HCT116 (cell line): ENCODE results near the gene DNAAF1. TPM values are rescaled to one million over a fixed set of nuclear protein-coding genes. Genes with fewer than 3 reads are reported as not detected.

ENCODE experiments used
- ATAC-seq: fragments of 200-7000 bp; cut with Tn5 transposase; 2 replicates; pipeline ENCODE4 v1.9.1; 2020; ENCODE audit warnings: mild to moderate bottlenecking, moderate library complexity
- BruUV-seq: library from RNA; stranded (reverse); fragments of 400-500 nt; replicated peaks from 2 replicates; lab custom pipeline; 2021; lab: Mats Ljungman, UMichigan
- CTCF ChIA-PET: fragments of 300-600 bp; sonication (Branson Sonifier 250); formaldehyde crosslinking; loops from one replicate; lab custom pipeline; 2021; ENCODE audit warnings: antibody characterized with exemption; lab: Charles Lee
- POLR2A ChIA-PET: fragments of 300-600, 350-600 bp; sonication (Branson Sonifier 250); formaldehyde crosslinking; loops from one replicate; lab custom pipeline; 2021; ENCODE audit warnings: antibody characterized with exemption; lab: Charles Lee
- RAD21 ChIA-PET, 2 experiments: fragments of 300-600 bp; sonication (Branson Sonifier 250); formaldehyde crosslinking; loops; one replicate each; lab custom pipeline; 2023; ENCODE audit warnings: low total read pairs in 2 of 2; ENCODE audit not compliant: uncharacterized antibody in 2 of 2, unreplicated experiment in 2 of 2, low non-redundant PET in 1 of 2; lab: Charles Lee
- DNase-seq: peaks from one replicate; pipeline ENCODE4 v3.0.0-alpha.2; 2010; ENCODE audit warnings: low read depth, low spot score
- H2AFZ ChIP-seq: fragments of 200-600 bp; shearing (Covaris generic), sonication (generic); 2 replicates; pipeline ENCODE4 v1.6.1; 2017; ENCODE audit warnings: low read depth, mixed run types, mixed read lengths, antibody characterized with exemption, low read length; ENCODE audit not compliant: poor library complexity, severe bottlenecking
- H3K27ac ChIP-seq: 2 replicates; pipeline ENCODE4 v1.5.1; 2012; ENCODE audit warnings: low read depth, low read length
- H3K27me3 ChIP-seq: fragments of 200-600 bp; sonication (generic); 2 replicates; pipeline ENCODE4 v1.6.1; 2016; ENCODE audit warnings: mixed run types, low read length, mixed read lengths; ENCODE audit not compliant: insufficient read depth
- H3K36me3 ChIP-seq, 2 experiments: fragments of 200-500 bp in 1 of 2; fragments of 200-600 bp in 1 of 2; sonication (Bioruptor generic) in 1 of 2; sonication (generic) in 1 of 2; 2 replicates each; pipeline versions ENCODE4 v1.5.1 to v1.6.1; 2014 to 2016; ENCODE audit warnings: low read length in 2 of 2, inconsistent platforms in 1 of 2, mixed read lengths in 1 of 2, mixed run types in 1 of 2; ENCODE audit not compliant: insufficient read depth in 2 of 2, control insufficient read depth in 1 of 2
- H3K4me1 ChIP-seq, 2 experiments: fragments of 200-600 bp in 1 of 2; sonication (generic) in 1 of 2; 2 replicates each; pipeline versions ENCODE4 v1.5.1 to v1.6.1; 2012 to 2017; ENCODE audit warnings: low read length in 2 of 2, inconsistent platforms in 1 of 2, mild to moderate bottlenecking in 1 of 2, mixed read lengths in 1 of 2, mixed run types in 1 of 2, moderate library complexity in 1 of 2; ENCODE audit not compliant: insufficient read depth in 2 of 2, control insufficient read depth in 1 of 2
- H3K4me2 ChIP-seq: fragments of 200-600 bp; sonication (generic); 2 replicates; pipeline ENCODE4 v1.6.1; 2017; ENCODE audit warnings: mixed run types, low read length, mixed read lengths
- H3K4me3 ChIP-seq, 2 experiments: fragments of 200-600 bp in 1 of 2; sonication (generic) in 1 of 2; replicated peaks in 1 of 2; 2 replicates each; pipeline ENCODE4 v1.5.1; 2011 to 2016; ENCODE audit warnings: low read length in 2 of 2, control low read depth in 1 of 2, low read depth in 1 of 2, mild to moderate bottlenecking in 1 of 2, mixed read lengths in 1 of 2, mixed run types in 1 of 2
- H3K79me2 ChIP-seq: fragments of 200-600 bp; sonication (generic); 2 replicates; pipeline ENCODE4 v1.6.1; 2017; ENCODE audit warnings: mild to moderate bottlenecking, mixed run types, low read length, moderate library complexity, mixed read lengths; ENCODE audit not compliant: insufficient read depth
- H3K9ac ChIP-seq: fragments of 200-600 bp; sonication (generic); 2 replicates; pipeline ENCODE4 v1.6.1; 2016; ENCODE audit warnings: low read length, mixed read lengths
- H3K9me2 ChIP-seq: fragments of 200-600 bp; sonication (generic), shearing (Covaris generic); 2 replicates; pipeline ENCODE4 v1.6.1; 2017; ENCODE audit warnings: mixed run types, mild to moderate bottlenecking, moderate library complexity; ENCODE audit not compliant: insufficient read depth
- H3K9me3 ChIP-seq, 2 experiments: fragments of 200-500 bp in 1 of 2; fragments of 200-600 bp in 1 of 2; sonication (Bioruptor generic) in 1 of 2; sonication (generic) in 1 of 2; 2 replicates each; pipeline ENCODE4 v1.6.1; 2014 to 2017; ENCODE audit warnings: low read length in 2 of 2, mixed read lengths in 2 of 2, inconsistent platforms in 1 of 2, low read depth in 1 of 2, mild to moderate bottlenecking in 1 of 2, mixed run types in 1 of 2, moderate library complexity in 1 of 2; ENCODE audit not compliant: control insufficient read depth in 1 of 2, insufficient read depth in 1 of 2
- H4K20me1 ChIP-seq: fragments of 200-600 bp; sonication (generic), shearing (Covaris generic); 2 replicates; pipeline ENCODE4 v1.6.1; 2017; ENCODE audit warnings: mixed run types, mild to moderate bottlenecking, moderate library complexity; ENCODE audit not compliant: insufficient read depth
- CBX3 ChIP-seq: IDR thresholded peaks from 2 replicates; pipeline ENCODE4 v1.6.1; 2012; ENCODE audit warnings: low read depth
- CTCF ChIP-seq, 3 experiments: fragments of 200-600 bp in 1 of 3; sonication (generic) in 1 of 3; IDR thresholded peaks in 2 of 3; conservative IDR thresholded peaks in 1 of 3; 2 replicates each; pipeline ENCODE4 v1.5.1; 2012 to 2017; ENCODE audit warnings: low read depth in 2 of 3, low read length in 2 of 3, antibody characterized with exemption in 1 of 3, borderline replicate concordance in 1 of 3, control low read depth in 1 of 3, mild to moderate bottlenecking in 1 of 3, mixed read lengths in 1 of 3, mixed run types in 1 of 3, moderate library complexity in 1 of 3; ENCODE audit not compliant: insufficient read depth in 1 of 3
- EGR1 ChIP-seq: IDR thresholded peaks from 2 replicates; pipeline ENCODE4 v1.6.1; 2012; ENCODE audit warnings: low read depth
- EZH2 ChIP-seq: fragments of 200-600 bp; sonication (generic); IDR thresholded peaks from 2 replicates; pipeline ENCODE4 v1.6.1; 2017; ENCODE audit warnings: antibody characterized with exemption, mixed run types
- FOSL1 ChIP-seq: IDR thresholded peaks from 2 replicates; pipeline ENCODE4 v1.6.1; 2012; ENCODE audit warnings: low read depth
- MAX ChIP-seq: IDR thresholded peaks from 2 replicates; pipeline ENCODE4 v1.6.1; 2012
- POLR2AphosphoS5 ChIP-seq: IDR thresholded peaks from 2 replicates; pipeline ENCODE4 v1.6.1; 2011; ENCODE audit warnings: mild to moderate bottlenecking, low read depth, low read length, moderate library complexity
- RAD21 ChIP-seq: IDR thresholded peaks from 2 replicates; pipeline ENCODE4 v1.6.1; 2012; ENCODE audit warnings: low read depth, mild to moderate bottlenecking
- SIN3A ChIP-seq: IDR thresholded peaks from 2 replicates; pipeline ENCODE4 v1.6.1; 2012; ENCODE audit warnings: low read depth
- ZFX ChIP-seq: fragments of 450-650 bp; IDR thresholded peaks from 2 replicates; pipeline ENCODE4 v1.6.1; 2017
- ZNF274 ChIP-seq: fragments of 200-500 bp; sonication (Bioruptor generic); IDR thresholded peaks from 2 replicates; pipeline ENCODE4 v1.6.1; 2014; ENCODE audit warnings: mild to moderate bottlenecking, low read depth, low read length, inconsistent platforms
- intact Hi-C: fragments of 100-400 bp; cut with micrococcal nuclease; formaldehyde crosslinking; loops from 2 replicates; pipeline ENCODE4 v1.10.0; 2022
- total RNA-seq: library from RNA; stranded (reverse); gene quantifications from one replicate; pipeline ENCODE4 v1.2.1, GENCODE V29; 2021; ENCODE audit not compliant: unreplicated experiment

Gene DNAAF1
- total RNA-seq, 1 experiment from 2014 or later, result 0.30 TPM

- Histone ChIP-seq H3K9ac (no peak overlapping the region), H3K79me2 (no peaks in the 10 kb centered on the region), H3K4me1 (peaks cover 7 to 20% of the 10 kb centered on the region in 2 experiments; a peak in 3 of 4 replicates), H4K20me1 (no peaks in the 10 kb centered on the region), H3K9me2 (no peaks in the 10 kb centered on the region), H2AFZ (no peak overlapping the region), H3K27me3 (no peaks in the 10 kb centered on the region), H3K36me3 (no peaks in the 10 kb centered on the region), H3K27ac (no peak overlapping the region), H3K9me3 (no peaks in the 10 kb centered on the region), H3K4me3 (no peak overlapping the region), H3K4me2 (no peak overlapping the region)
- ATAC-seq, result no peak
- BruUV-seq, result no TSS peak
- intact Hi-C loops, result no loop called here
- POLR2A ChIA-PET, result no interaction called here
- RAD21 ChIA-PET, result no interaction called here
- DNase-seq, result no peak
- CTCF ChIA-PET, result interaction anchor here (1.5 kb wide), 1 partner anchor 34 kb away, joined by 4 read pairs; the partner anchor contains the start of gene TAF1C
- no peak for TF ChIP-seq EGR1
- no peak for TF ChIP-seq EZH2
- TF ChIP-seq CTCF (IDR thresholded peaks at IDR 0.05 in 2 of 3, conservative IDR thresholded peaks at IDR 0.05 in 1 of 3; ENCODE audit: borderline replicate concordance in 1 of 3, insufficient read depth in 1 of 3, low read depth in 2 of 3, low read length in 2 of 3), result no peak
- no peak for TF ChIP-seq ZNF274
- TF ChIP-seq POLR2AphosphoS5, result no peak
- no peak for TF ChIP-seq MAX
- no peak for TF ChIP-seq CBX3
- no peak for TF ChIP-seq FOSL1
- no peak for TF ChIP-seq ZFX
- TF ChIP-seq SIN3A, result no peak
- TF ChIP-seq RAD21, result no peak
Measured at GRCh38 chr16:84220851-84221250, 75.7 kb downstream of the DNAAF1 start.
